Heart right ventricle (tissue), 16 donors: ENCODE measurements around the gene ZNF418. TPM values are rescaled to one million over a fixed set of nuclear protein-coding genes. Genes with fewer than 3 reads are reported as not detected.

Source experiments
- ATAC-seq, 8 donors: fragments of 200-7000 bp; cut with Tn5 transposase; one replicate each; pipeline ENCODE4 v1.9.1; 2020; ENCODE audit warnings: mild to moderate bottlenecking in 8 of 8, moderate library complexity in 8 of 8, moderate number of reproducible peaks in 1 of 8
- DNase-seq, 2 donors: peaks; one replicate each; pipeline ENCODE4 v3.0.0-alpha.2; 2020
- H3K27ac ChIP-seq, 10 donors: fragments of 200-600 bp; sonication (generic) in 2 of 10; one replicate each; pipeline versions ENCODE4 v1.5.0 to v1.8.0; 2020 to 2022; ENCODE audit warnings: mild to moderate bottlenecking in 3 of 10
- H3K27me3 ChIP-seq, 7 donors: fragments of 200-600 bp; one replicate each; pipeline ENCODE4 v1.8.0; 2021 to 2022; ENCODE audit warnings: mild to moderate bottlenecking in 2 of 7
- H3K36me3 ChIP-seq, 9 donors: fragments of 200-600 bp; sonication (generic) in 1 of 9; one replicate each; pipeline versions ENCODE4 v1.5.0 to v1.8.0; 2020 to 2022; ENCODE audit warnings: mild to moderate bottlenecking in 2 of 9
- H3K4me1 ChIP-seq, 9 donors: fragments of 200-600 bp; sonication (generic) in 1 of 9; one replicate each; pipeline versions ENCODE4 v1.5.0 to v1.8.0; 2020 to 2022; ENCODE audit warnings: mild to moderate bottlenecking in 4 of 9
- H3K4me3 ChIP-seq, 10 donors: fragments of 200-600 bp; sonication (generic) in 2 of 10; one replicate each; pipeline versions ENCODE4 v1.5.0 to v1.8.0; 2020 to 2022; ENCODE audit warnings: mild to moderate bottlenecking in 7 of 10, moderate library complexity in 2 of 10
- H3K9me3 ChIP-seq, 11 donors: fragments of 200-600 bp in 10 of 11; sonication (generic) in 2 of 11; one replicate each; pipeline versions ENCODE4 v1.5.0 to v1.8.0; 2013 to 2022; ENCODE audit warnings: mild to moderate bottlenecking in 2 of 11, control low read depth in 1 of 11, moderate library complexity in 1 of 11
- WGBS, 2 donors: extraction: QIAGEN DNeasy Blood & Tissue Kit; methylation state at CpG; one replicate each; pipeline ENCODE4 v1.1.7; 2013; ENCODE audit warnings: inconsistent platforms in 1 of 2; 5-methylcytosine and 5-hydroxymethylcytosine counted together
- intact Hi-C, 10 donors: fragments of 100-400 bp; cut with DNase I; formaldehyde crosslinking; loops; one replicate each; pipeline versions ENCODE4 v1.11.1 to v1.14.2; 2022
- long read RNA-seq, 3 donors: library from polyadenylated mRNA; unstranded; transcript quantifications; one replicate each; pipeline ENCODE4 v2.0.0, GENCODE V29; 2020 to 2021
- polyA plus RNA-seq, 2 donors: library from polyadenylated mRNA; stranded (reverse); fragments of 200-250 nt; gene quantifications; one replicate each; pipeline ENCODE4 v1.2.3, GENCODE V29; 2013
- total RNA-seq, 10 donors: library from RNA; stranded (reverse); fragmentation: NEBNext Ultra II Directional in 3 of 10; extraction: Animal tissue kit (Norgen Biotek cat#: 25700) in 3 of 10; gene quantifications; one replicate each; pipeline versions ENCODE4 v1.2.1 to v1.2.4, GENCODE V29; 2021 to 2023
- TF ChIP-seq, protein P1 (sequence below), 9 donors: fragments of 200-600 bp; sonication (generic) in 2 of 9; IDR thresholded peaks; one replicate each; pipeline versions ENCODE4 v1.5.0 to v1.8.0; 2021 to 2022; ENCODE audit warnings: antibody characterized with exemption in 9 of 9, mild to moderate bottlenecking in 5 of 9, moderate library complexity in 1 of 9
- donor health status: Arrhythmogenic right ventricular cardiomyopathy.
- donor health status: ischemic (EF 13 %, LVEDD 7.1; RV severe dilation, severe dysfunction).
- donor health status: healthy with polysubstance abuse.
- donor health status: DM: no; HTN: yes; CAD: no.
- donor health status: DM: no; HTN: no; CAD: no.
- donor health status: ischemic (EF 25% LVEDD 6.9; RV normal size, moderate dysfunction).
- donor health status: ischemic (EF 25% LVEDD 5.7; RV mildly dilated, moderate dysfunction).
- donor health status: healthy.
- donor health status: DM: yes; HTN: yes; CAD: no.
- donor health status: Ischemic cardiomyopathy.
- donor health status: ischemic (EF 35%, LVEDD 5.7; RV mildly dilated, moderate dysfunction).
- donor health status: nonischemic (EF 11% LVEDD 7.7; RV severe dilation, severe dysfunction).
- donor health status: DM: yes; HTN: yes; CAD: no.
- donor health status: PGD.
- donor health status: ischemic (EF 29% LVEDD 5.4; RV normal size, mild dysfunction).
- donor health status: nonischemic (EF 23%, LVEDD 6.1; RV moderate dilation, normal function).

The ZNF418 gene
- total RNA-seq (10 to 100 TPM in 9 of 10 donors, 1 to 10 TPM in 1; 8.7 to 16.5 (median 12.0) TPM), polyA plus RNA-seq (10 to 100 TPM in 1 of 2 donors, 1 to 10 TPM in 1; 3.2 to 10.2 TPM)
- long read RNA-seq, donor 1, partial matches to known transcripts = 4 of 8 reads
- long read RNA-seq, donor 1, other reads (novel, unspliced or antisense) = 4 of 8 reads
- long read RNA-seq, donor 2, partial matches to known transcripts = 0 of 9 reads
- long read RNA-seq, donor 2, other reads (novel, unspliced or antisense) = 7 of 9 reads
- long read RNA-seq, donor 3, partial matches to known transcripts = 1 of 7 reads
- long read RNA-seq, donor 3, other reads (novel, unspliced or antisense) = 5 of 7 reads

DNA sequence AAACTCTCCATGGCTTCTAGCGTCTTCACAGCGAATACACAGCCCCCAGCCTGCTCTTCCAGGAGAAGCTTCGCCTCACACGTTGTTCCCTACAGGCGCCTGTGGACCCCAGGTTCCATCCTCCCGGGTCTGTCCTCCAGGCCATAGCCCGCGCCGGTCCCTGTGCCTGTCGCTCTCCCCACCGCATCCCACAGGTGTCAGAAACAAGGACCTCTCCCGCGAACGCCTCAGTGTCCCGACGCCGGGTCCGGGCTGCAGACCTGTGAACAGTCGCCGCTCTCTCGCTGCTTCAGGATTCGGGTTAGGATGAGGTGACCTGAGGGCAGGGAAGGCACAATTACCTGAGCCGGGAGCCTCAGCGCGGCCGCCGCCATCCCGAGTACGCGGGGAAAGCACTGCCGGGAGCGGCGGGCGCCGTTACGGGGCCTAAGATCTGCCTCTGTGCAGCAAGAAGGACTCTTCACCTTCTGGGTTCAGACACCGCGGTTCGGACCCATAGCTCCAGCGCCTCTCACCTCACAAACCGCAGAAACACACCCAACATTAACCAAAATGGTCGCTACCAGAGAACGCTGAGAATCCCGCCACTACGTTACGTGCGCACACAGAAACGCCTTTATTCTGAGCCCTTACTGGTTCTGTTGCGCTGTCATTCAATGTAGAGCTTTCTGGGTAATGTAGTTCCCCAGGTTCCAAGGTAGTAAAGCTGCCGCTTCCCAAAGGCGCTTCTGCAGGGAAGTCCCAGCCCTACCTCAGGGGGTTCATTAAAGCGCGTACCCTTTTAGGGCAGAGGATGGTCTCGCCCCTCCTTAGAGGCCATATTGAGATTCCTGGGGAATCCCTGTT, at the start of gene ZNF418:
Gene ZNF418 (minus strand): TSS at position 583 of the 846 bp plus-strand sequence. CDS start 1,580 bp downstream, outside the sequence.
- peak; percentile 94 to 99 (median 98) for ATAC-seq
- H3K27ac ChIP-seq = peak within 1 kb of the TSS in 9 of 10 donors; percentile 57 to 84 (median 78)
- intact Hi-C loops = no loop called here
- peaks cover 0 to 100% (median 13%) of the 10 kb centered on the region in 11 donors for H3K9me3 ChIP-seq
- H3K27me3 ChIP-seq = no peaks in the 10 kb centered on the region
- 2% methylated on average over 54 of the region's 54 CpGs for WGBS, 2 donors
- H3K4me1 ChIP-seq = peaks cover 0 to 18% (median 10%) of the 10 kb centered on the region in 9 donors
- H3K36me3 ChIP-seq = peaks cover 0 to 65% (median 29%) of the 10 kb centered on the region in 9 donors
- TF ChIP-seq, protein P1, sequence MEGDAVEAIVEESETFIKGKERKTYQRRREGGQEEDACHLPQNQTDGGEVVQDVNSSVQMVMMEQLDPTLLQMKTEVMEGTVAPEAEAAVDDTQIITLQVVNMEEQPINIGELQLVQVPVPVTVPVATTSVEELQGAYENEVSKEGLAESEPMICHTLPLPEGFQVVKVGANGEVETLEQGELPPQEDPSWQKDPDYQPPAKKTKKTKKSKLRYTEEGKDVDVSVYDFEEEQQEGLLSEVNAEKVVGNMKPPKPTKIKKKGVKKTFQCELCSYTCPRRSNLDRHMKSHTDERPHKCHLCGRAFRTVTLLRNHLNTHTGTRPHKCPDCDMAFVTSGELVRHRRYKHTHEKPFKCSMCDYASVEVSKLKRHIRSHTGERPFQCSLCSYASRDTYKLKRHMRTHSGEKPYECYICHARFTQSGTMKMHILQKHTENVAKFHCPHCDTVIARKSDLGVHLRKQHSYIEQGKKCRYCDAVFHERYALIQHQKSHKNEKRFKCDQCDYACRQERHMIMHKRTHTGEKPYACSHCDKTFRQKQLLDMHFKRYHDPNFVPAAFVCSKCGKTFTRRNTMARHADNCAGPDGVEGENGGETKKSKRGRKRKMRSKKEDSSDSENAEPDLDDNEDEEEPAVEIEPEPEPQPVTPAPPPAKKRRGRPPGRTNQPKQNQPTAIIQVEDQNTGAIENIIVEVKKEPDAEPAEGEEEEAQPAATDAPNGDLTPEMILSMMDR (IDR thresholded peaks at IDR 0.05) = no peak
- H3K4me3 ChIP-seq = peak within 1 kb of the TSS; percentile 61 to 92 (median 79)
- peak; percentile 44 to 83 for DNase-seq

DNA sequence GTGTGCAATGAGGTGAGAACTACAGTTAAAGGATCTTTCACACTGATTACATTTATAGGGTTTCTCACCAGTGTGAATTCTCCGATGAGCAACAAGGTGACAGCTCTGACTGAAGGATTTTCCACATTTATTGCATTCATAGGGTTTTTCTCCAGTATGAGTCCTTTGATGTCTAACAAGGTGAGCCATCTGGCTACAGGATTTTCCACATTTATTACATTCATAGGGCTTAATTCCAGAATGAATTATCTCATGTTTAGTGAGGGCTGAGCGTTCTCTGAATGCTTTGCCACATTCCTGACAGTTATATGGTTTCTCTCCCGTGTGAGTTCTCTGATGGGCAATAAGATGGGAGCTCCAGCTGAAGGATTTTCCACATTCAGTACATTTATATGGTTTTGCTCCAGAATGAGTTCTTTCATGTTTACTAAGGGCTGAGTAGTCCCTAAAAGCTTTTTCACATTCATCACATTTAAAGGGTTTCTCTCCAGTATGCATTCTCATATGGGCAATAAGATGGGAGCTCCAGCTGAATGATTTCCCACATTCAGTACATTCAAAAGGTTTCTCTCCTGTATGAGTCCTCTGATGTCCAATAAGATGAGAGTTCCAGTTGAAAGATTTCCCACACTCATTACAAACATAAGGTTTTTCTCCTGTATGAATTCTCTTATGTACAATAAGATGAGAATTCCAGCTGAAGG, 43.5 kb upstream of the ZNF418 start:
- no peaks in the 10 kb centered on the region for H3K4me1 ChIP-seq
- no peaks in the 10 kb centered on the region for H3K27me3 ChIP-seq
- no peak for ATAC-seq
- 97 to 98% methylated on average over 3 of the region's 3 CpGs for WGBS, 2 donors
- no peak overlapping the region for H3K27ac ChIP-seq
- intact Hi-C loops = loop anchor here in 1 of 10 donors (10.0 kb wide), 1 partner anchor 1544 kb away; no protein-coding TSS in a partner anchor
- H3K4me3 ChIP-seq = no peak overlapping the region
- TF ChIP-seq, protein P1 (IDR thresholded peaks at IDR 0.05) = no peak
- no peak for DNase-seq
- H3K36me3 ChIP-seq = peaks cover 48 to 100% (median 79%) of the 10 kb centered on the region in 9 donors
- peaks cover 33 to 100% (median 100%) of the 10 kb centered on the region in 11 donors for H3K9me3 ChIP-seq

GRCh38 chr19:57974434-57974833, 39.2 kb upstream of the ZNF418 start, which contains the start of gene C19orf18:
Gene C19orf18, minus strand, starts transcription at chr19:57974534. Its CDS starts 102 bp downstream, at chr19:57974432.
- Histone ChIP-seq H3K27ac (no peak within 1 kb of the TSS), H3K4me1 (no peaks in the 10 kb centered on the region), H3K27me3 (no peaks in the 10 kb centered on the region), H3K4me3 (no peak within 1 kb of the TSS), H3K9me3 (peaks cover 19 to 100% (median 96%) of the 10 kb centered on the region in 11 donors), H3K36me3 (peaks cover 14 to 100% (median 40%) of the 10 kb centered on the region in 9 donors)
- whole genome bisulfite sequencing, 2 donors = 93 to 95% methylated on average over 4 of the region's 4 CpGs
- intact Hi-C loops = loop anchor here in 1 of 10 donors (10.0 kb wide), 1 partner anchor 1540 kb away; no protein-coding TSS in a partner anchor
- TF ChIP-seq, protein P1 (IDR thresholded peaks at IDR 0.05) = no peak
- DNase-seq = no peak
- no peak for ATAC-seq
